ENCODE measurements around the gene SMPD3. TPM values are rescaled to one million over a fixed set of nuclear protein-coding genes. Genes with fewer than 3 reads are reported as not detected.
A peak's percentile ranks its signal among the peaks of the same experiment; 100 is the strongest.
"Not testable (repeated sequence)": the region's sequence is repeated elsewhere in the genome, so short reads cannot be mapped to it uniquely, and the experiment has no call there.

The SMPD3 gene
- 1.3 TPM in 1 of 2 replicates, not detected in the other for total RNA-seq (2014; rRNA removed; shearing (Covaris generic))

GRCh38 chr16:68448360-68448970 is at the start of gene SMPD3:
Gene SMPD3 (minus strand): TSS chr16:68448508. CDS start chr16:68372181, 76,327 bp downstream.
- Histone ChIP-seq H3K4me1 (replicated peaks) (peaks cover 31% of the 10 kb centered on the region), H3K27me3 (replicated peaks) (no peaks in the 10 kb centered on the region), H3K27ac (no peak within 1 kb of the TSS), H3K4me3 (peak within 1 kb of the TSS; percentile 30), H3K36me3 (no peaks in the 10 kb centered on the region), H3K9me3 (replicated peaks) (no peaks in the 10 kb centered on the region)
- DNase-seq (ENCODE audit: low read depth in 1 of 2, low spot score in 2 of 2): peak; percentile 95 to 98

- H3K9me3 ChIP-seq (replicated peaks): no peaks in the 10 kb centered on the region
- no peak overlapping the region for H3K27ac ChIP-seq
- no peaks in the 10 kb centered on the region for H3K4me1 ChIP-seq (replicated peaks)
- no peaks in the 10 kb centered on the region for H3K36me3 ChIP-seq
- no peak for DNase-seq (ENCODE audit: low read depth in 1 of 2, low spot score in 2 of 2)
- H3K27me3 ChIP-seq (replicated peaks): no peaks in the 10 kb centered on the region
- no peak overlapping the region for H3K4me3 ChIP-seq
Observed at GRCh38 chr16:68496689-68497088, 48.4 kb upstream of the SMPD3 start.

- not testable (repeated sequence) for H3K9me3 ChIP-seq (replicated peaks); H3K4me1 ChIP-seq (replicated peaks); H3K27me3 ChIP-seq (replicated peaks)
Observed at GRCh38 chr16:68494261-68494660, 46.0 kb upstream of the SMPD3 start.

GRCh38 chr16:68493412-68494070 is 45.2 kb upstream of the SMPD3 start:
- H3K27me3 ChIP-seq (replicated peaks): no peaks in the 10 kb centered on the region
- H3K9me3 ChIP-seq (replicated peaks): no peaks in the 10 kb centered on the region
- no peak overlapping the region for H3K4me3 ChIP-seq
- no peaks in the 10 kb centered on the region for H3K4me1 ChIP-seq (replicated peaks)
- H3K36me3 ChIP-seq: no peaks in the 10 kb centered on the region
- no peak for DNase-seq (ENCODE audit: low read depth in 1 of 2, low spot score in 2 of 2)
- no peak overlapping the region for H3K27ac ChIP-seq

More at GRCh38 chr16:68494261-68494660, 46.0 kb upstream of the SMPD3 start:
- H3K36me3 ChIP-seq; H3K4me3 ChIP-seq; DNase-seq (ENCODE audit: low read depth in 1 of 2, low spot score in 2 of 2); H3K27ac ChIP-seq: not testable (repeated sequence)

GRCh38 chr16:68492543-68493411 is 44.5 kb upstream of the SMPD3 start:
- H3K27me3 ChIP-seq (replicated peaks): no peaks in the 10 kb centered on the region
- no peak overlapping the region for H3K27ac ChIP-seq
- no peaks in the 10 kb centered on the region for H3K9me3 ChIP-seq (replicated peaks)
- H3K4me1 ChIP-seq (replicated peaks): no peaks in the 10 kb centered on the region
- H3K4me3 ChIP-seq: no peak overlapping the region
- no peak for DNase-seq (ENCODE audit: low read depth in 1 of 2, low spot score in 2 of 2)
- no peaks in the 10 kb centered on the region for H3K36me3 ChIP-seq

- no peak overlapping the region for H3K27ac ChIP-seq
- no peaks in the 10 kb centered on the region for H3K27me3 ChIP-seq (replicated peaks)
- no peak for DNase-seq (ENCODE audit: low read depth in 1 of 2, low spot score in 2 of 2)
- no peak overlapping the region for H3K4me3 ChIP-seq
- peaks cover under 1% of the 10 kb centered on the region for H3K4me1 ChIP-seq (replicated peaks)
- no peaks in the 10 kb centered on the region for H3K9me3 ChIP-seq (replicated peaks)
- H3K36me3 ChIP-seq: no peaks in the 10 kb centered on the region
Observed at GRCh38 chr16:68492151-68492542, 43.8 kb upstream of the SMPD3 start.

- no peaks in the 10 kb centered on the region for H3K36me3 ChIP-seq
Observed at GRCh38 chr16:68491576-68491950, 43.3 kb upstream of the SMPD3 start.

GRCh38 chr16:68490829-68491575 is 42.7 kb upstream of the SMPD3 start:
- H3K27ac ChIP-seq: no peak overlapping the region
- no peaks in the 10 kb centered on the region for H3K27me3 ChIP-seq (replicated peaks)
- no peaks in the 10 kb centered on the region for H3K9me3 ChIP-seq (replicated peaks)
- DNase-seq (ENCODE audit: low read depth in 1 of 2, low spot score in 2 of 2): no peak
- no peak overlapping the region for H3K4me3 ChIP-seq
- peaks cover 11% of the 10 kb centered on the region for H3K4me1 ChIP-seq (replicated peaks)
- no peaks in the 10 kb centered on the region for H3K36me3 ChIP-seq

More at GRCh38 chr16:68491576-68491950, 43.3 kb upstream of the SMPD3 start:
- H3K27ac ChIP-seq: no peak overlapping the region
- no peak overlapping the region for H3K4me3 ChIP-seq
- no peaks in the 10 kb centered on the region for H3K9me3 ChIP-seq (replicated peaks)
- peaks cover 7% of the 10 kb centered on the region for H3K4me1 ChIP-seq (replicated peaks)
- no peak for DNase-seq (ENCODE audit: low read depth in 1 of 2, low spot score in 2 of 2)
- H3K27me3 ChIP-seq (replicated peaks): no peaks in the 10 kb centered on the region

GRCh38 chr16:68490358-68490757 is 42.0 kb upstream of the SMPD3 start:
- H3K27me3 ChIP-seq (replicated peaks): no peaks in the 10 kb centered on the region
- no peak for DNase-seq (ENCODE audit: low read depth in 1 of 2, low spot score in 2 of 2)
- H3K4me1 ChIP-seq (replicated peaks): peaks cover 11% of the 10 kb centered on the region
- H3K27ac ChIP-seq: no peak overlapping the region
- H3K4me3 ChIP-seq: no peak overlapping the region
- H3K9me3 ChIP-seq (replicated peaks): no peaks in the 10 kb centered on the region
- no peaks in the 10 kb centered on the region for H3K36me3 ChIP-seq

- no peak for DNase-seq (ENCODE audit: low read depth in 1 of 2, low spot score in 2 of 2)
- H3K4me1 ChIP-seq (replicated peaks): peaks cover 11% of the 10 kb centered on the region
Observed at GRCh38 chr16:68488554-68488953, 40.2 kb upstream of the SMPD3 start.

GRCh38 chr16:68487669-68488068 is 39.4 kb upstream of the SMPD3 start:
- Histone ChIP-seq H3K9me3 (replicated peaks) (no peaks in the 10 kb centered on the region; the same call in 1 of the 2 replicates), H3K4me1 (replicated peaks) (peaks cover 11% of the 10 kb centered on the region), H3K27ac (no peak overlapping the region), H3K4me3 (no peak overlapping the region), H3K36me3 (no peaks in the 10 kb centered on the region), H3K27me3 (replicated peaks) (no peaks in the 10 kb centered on the region)
- no peak for DNase-seq (ENCODE audit: low read depth in 1 of 2, low spot score in 2 of 2)

More at GRCh38 chr16:68488554-68488953, 40.2 kb upstream of the SMPD3 start:
- no peak overlapping the region for H3K4me3 ChIP-seq
- no peaks in the 10 kb centered on the region for H3K27me3 ChIP-seq (replicated peaks)
- H3K9me3 ChIP-seq (replicated peaks): no peaks in the 10 kb centered on the region
- no peak overlapping the region for H3K27ac ChIP-seq
- H3K36me3 ChIP-seq: no peaks in the 10 kb centered on the region

GRCh38 chr16:68487203-68487514 is 38.9 kb upstream of the SMPD3 start:
- H3K9me3 ChIP-seq (replicated peaks): no peaks in the 10 kb centered on the region; the same call in 1 of the 2 replicates
- DNase-seq (ENCODE audit: low read depth in 1 of 2, low spot score in 2 of 2): no peak
- H3K4me3 ChIP-seq: no peak overlapping the region
- no peak overlapping the region for H3K27ac ChIP-seq
- no peaks in the 10 kb centered on the region for H3K36me3 ChIP-seq
- peaks cover 11% of the 10 kb centered on the region for H3K4me1 ChIP-seq (replicated peaks)
- no peaks in the 10 kb centered on the region for H3K27me3 ChIP-seq (replicated peaks)

GRCh38 chr16:68486502-68487202 is 38.3 kb upstream of the SMPD3 start:
- Histone ChIP-seq H3K27ac (no peak overlapping the region), H3K9me3 (replicated peaks) (no peaks in the 10 kb centered on the region; the same call in 1 of the 2 replicates), H3K4me1 (replicated peaks) (peaks cover 11% of the 10 kb centered on the region), H3K27me3 (replicated peaks) (no peaks in the 10 kb centered on the region), H3K36me3 (no peaks in the 10 kb centered on the region), H3K4me3 (no peak overlapping the region)
- peak in 1 of 2 experiments; percentile 50 for DNase-seq (ENCODE audit: low read depth in 1 of 2, low spot score in 2 of 2)
